ENCODE measurements around the gene GRAMD1B.
"Not testable (repeated sequence)": the region's sequence is repeated elsewhere in the genome, so short reads cannot be mapped to it uniquely, and the experiment has no call there.

The GRAMD1B gene

DNA sequence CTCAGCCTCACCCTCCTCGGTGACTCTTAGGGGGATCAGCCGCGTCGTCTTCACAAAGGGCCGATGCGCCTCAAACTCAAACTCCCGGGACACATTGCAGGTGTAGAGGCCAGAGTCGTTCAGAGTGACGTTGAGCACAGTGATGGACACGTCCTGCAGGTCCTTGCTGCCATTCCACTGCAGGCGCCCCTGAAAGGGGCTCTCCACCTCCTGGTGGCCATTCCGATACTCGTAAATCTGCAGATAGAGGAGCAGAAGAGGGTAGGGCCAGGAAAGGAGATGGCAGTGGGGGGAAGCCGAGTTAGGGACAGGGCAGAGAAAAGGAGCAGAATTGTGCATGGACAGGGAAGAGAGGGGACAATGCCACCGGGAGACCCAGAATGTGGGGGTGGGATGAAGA, 212.4 kb downstream of the GRAMD1B start:
- FAIRE-seq (no peak), DNase-seq (ENCODE audit: insufficient read length, low spot score) (no peak)

GRCh38 chr11:123645286-123645975, 215.4 kb downstream of the GRAMD1B start:
- no peak for TF ChIP-seq POLR2A (IDR thresholded peaks at IDR 0.05; ENCODE audit: low read depth, low read length)
- FAIRE-seq (no peak), DNase-seq (ENCODE audit: insufficient read length, low spot score) (no peak)

More for the DNA sequence above, 212.4 kb downstream of the GRAMD1B start:
- no peak for TF ChIP-seq POLR2A (IDR thresholded peaks at IDR 0.05; ENCODE audit: low read depth, low read length)

DNA sequence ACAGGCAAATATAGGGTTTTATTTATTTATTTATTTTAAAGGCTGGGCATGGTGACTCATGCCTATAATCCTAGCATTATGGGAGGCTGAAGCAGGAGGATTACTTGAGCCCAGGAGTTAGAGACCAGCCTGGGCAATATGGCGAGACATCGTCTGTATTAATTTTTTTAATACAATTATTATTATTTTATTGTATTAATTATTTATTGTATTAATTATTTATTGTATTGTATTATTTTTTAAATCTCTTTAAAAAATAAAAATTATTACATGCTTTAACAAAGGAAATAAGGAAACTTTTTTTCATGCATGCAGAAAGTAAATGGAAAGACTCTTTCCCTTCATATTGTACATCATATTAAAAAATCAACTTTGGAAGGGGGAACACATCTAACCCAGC, 220.8 kb downstream of the GRAMD1B start:
- DNase-seq (ENCODE audit: insufficient read length, low spot score) = no peak
- FAIRE-seq = no peak
- TF ChIP-seq POLR2A (IDR thresholded peaks at IDR 0.05; ENCODE audit: low read depth, low read length) = no peak

DNA sequence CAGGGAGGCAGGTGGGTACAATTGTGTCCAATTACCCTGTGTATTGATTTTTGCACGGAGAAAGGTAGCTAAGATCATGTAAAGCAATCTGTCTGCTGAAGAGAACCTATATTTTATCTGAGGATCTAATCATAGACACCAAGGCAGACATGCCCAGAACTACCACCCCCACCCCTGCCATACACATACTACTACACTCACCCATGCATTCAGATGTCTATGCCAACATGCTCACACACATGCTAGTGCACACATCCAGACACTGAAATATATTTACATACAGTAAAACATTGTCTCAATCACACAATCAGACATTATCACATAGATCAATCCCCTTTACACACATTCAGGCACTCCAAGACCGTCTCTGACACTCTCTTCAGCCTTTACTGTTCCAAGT, 222.5 kb downstream of the GRAMD1B start:
- FAIRE-seq (no peak), DNase-seq (ENCODE audit: insufficient read length, low spot score) (no peak)

DNA sequence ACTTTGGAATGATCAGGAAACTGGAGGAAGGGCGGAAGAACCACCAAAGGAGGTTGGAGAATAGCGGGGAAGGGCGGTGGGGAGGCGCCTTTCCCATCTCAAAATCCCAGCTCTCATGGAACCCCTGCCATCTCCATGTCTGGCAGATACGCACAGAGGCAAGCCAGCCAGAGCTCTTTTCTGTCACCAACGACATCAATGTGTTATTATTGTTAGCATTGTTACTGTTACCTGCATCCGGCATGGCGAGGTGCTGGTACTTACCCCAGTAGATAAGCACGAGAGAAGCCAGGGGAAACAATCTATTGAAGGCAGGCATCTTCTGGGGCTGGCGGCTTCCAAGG, 223.4 kb downstream of the GRAMD1B start:
- no peak for TF ChIP-seq POLR2A (IDR thresholded peaks at IDR 0.05; ENCODE audit: low read depth, low read length)
- no peak for FAIRE-seq
- no peak for DNase-seq (ENCODE audit: insufficient read length, low spot score)

More for the DNA sequence above, 222.5 kb downstream of the GRAMD1B start:
- no peak for TF ChIP-seq POLR2A (IDR thresholded peaks at IDR 0.05; ENCODE audit: low read depth, low read length)

DNA sequence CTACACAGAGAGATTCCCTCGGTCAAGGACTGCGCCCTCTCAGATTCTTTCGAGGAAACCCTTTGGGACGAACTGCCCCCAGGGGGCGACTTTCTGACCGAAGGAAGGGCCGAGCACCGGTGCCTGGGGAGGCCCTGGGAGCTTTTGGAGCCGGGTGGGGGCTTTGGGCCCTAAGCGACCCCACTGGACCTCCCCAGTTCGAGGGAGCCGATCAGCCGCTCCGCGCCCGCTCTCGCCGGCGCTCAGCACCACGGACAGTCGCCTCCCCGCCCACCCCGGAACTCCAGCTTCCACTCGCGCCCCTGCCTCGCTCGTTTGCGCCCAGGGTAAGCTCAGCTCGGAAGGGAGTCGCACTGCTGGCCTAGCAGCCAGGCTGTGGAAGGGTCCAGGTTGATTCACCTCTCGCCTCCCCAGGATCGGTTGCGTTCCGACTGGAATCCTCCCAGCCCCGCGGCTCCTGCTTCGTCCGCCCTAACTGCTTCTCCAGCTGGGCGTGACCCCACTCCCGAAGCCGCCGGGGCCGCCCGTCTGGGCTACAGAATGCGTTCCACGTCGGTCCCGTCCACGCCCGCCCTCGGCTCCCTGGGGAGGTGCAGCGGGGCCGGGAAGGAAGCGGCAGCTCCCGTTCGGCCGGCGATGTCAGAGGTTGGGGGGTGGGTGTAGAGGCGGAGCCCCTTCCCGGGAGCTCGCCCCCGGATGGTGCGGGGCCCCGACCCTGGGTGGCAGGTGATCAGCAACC, 223.9 kb downstream of the GRAMD1B start:
- no peak for TF ChIP-seq POLR2A (IDR thresholded peaks at IDR 0.05; ENCODE audit: low read depth, low read length)
- DNase-seq (ENCODE audit: insufficient read length, low spot score) (no peak), FAIRE-seq (no peak)

GRCh38 chr11:123654566-123655081, 224.6 kb downstream of the GRAMD1B start, which contains the start of gene SCN3B:
SCN3B (minus strand) TSS chr11:123654624; CDS start chr11:123653801, 823 bp downstream.
- peak; percentile 30 for DNase-seq (ENCODE audit: insufficient read length, low spot score)
- no peak for TF ChIP-seq POLR2A (IDR thresholded peaks at IDR 0.05; ENCODE audit: low read depth, low read length)

GRCh38 chr11:123659311-123659710, 229.2 kb downstream of the GRAMD1B start:
- no peak for DNase-seq (ENCODE audit: insufficient read length, low spot score)
- FAIRE-seq = no peak
- TF ChIP-seq POLR2A (IDR thresholded peaks at IDR 0.05; ENCODE audit: low read depth, low read length) = no peak

More at GRCh38 chr11:123654566-123655081, 224.6 kb downstream of the GRAMD1B start, which contains the start of gene SCN3B:
- FAIRE-seq = no peak

DNA sequence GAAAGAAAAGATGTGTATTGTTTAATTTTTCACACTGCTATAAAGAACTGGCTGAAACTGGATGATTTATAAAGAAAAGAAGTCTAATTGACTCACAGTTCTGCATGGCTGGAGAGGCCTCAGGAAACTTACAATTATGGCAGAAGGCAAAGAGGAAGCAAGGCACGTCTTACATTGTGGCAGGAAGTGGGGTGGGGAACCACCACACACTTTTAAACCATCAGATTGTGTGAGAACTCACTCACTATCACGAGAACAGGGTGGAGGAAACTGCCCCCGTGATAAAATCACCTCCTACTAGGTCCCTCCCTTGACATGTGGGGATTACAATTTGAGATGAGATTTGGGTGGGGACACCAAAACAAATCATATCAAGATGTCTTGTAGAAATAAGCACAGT, 229.9 kb downstream of the GRAMD1B start:
- not testable (repeated sequence) for DNase-seq (ENCODE audit: insufficient read length, low spot score); FAIRE-seq

- no peak for TF ChIP-seq POLR2A (IDR thresholded peaks at IDR 0.05; ENCODE audit: low read depth, low read length)
These were observed 235.2 kb downstream of the GRAMD1B start for GRCh38 chr11:123665306-123665705.

DNA sequence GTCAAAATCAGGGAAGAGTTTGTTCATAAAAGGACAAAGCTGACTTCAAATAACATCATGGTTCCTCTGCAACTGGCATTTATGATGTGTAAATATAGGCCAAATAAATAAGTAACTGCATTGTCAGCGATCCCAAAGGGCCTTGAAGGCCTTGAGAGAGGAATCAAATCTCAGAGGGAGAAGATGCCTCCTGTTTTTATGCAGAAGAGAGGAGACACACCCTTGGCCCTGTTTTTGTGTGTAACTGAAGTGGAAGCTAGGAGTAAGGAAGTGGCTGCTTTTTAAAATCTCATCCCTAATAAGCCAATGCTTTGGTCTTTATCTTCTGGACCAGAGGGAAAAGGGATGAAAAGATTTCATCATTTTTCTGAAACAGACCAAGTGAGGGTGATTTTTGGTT, 240.0 kb downstream of the GRAMD1B start:
- no peak for DNase-seq (ENCODE audit: insufficient read length, low spot score)
- TF ChIP-seq POLR2A (IDR thresholded peaks at IDR 0.05; ENCODE audit: low read depth, low read length) = no peak
- no peak for FAIRE-seq

More at GRCh38 chr11:123665306-123665705, 235.2 kb downstream of the GRAMD1B start:
- FAIRE-seq (no peak), DNase-seq (ENCODE audit: insufficient read length, low spot score) (no peak)

DNA sequence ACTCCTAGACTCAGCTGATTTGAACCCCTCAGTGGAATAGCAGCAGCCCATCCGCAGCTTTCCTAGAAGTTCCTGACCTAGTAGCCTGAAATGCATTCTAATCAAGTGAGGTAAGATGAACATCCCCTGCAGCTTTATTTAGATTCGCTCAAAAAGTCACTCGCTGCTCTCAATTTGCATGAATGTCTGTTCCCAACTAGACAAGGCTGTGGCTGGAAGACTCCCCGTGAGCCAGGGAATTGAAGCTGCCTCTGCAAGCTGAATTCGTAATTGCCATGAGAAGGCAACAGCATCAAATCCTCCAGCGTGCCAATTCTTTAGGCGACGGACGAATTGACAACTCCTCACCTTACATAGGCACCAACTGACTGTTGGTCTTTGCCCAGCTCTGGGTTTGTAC, 241.5 kb downstream of the GRAMD1B start:
- TF ChIP-seq POLR2A (IDR thresholded peaks at IDR 0.05; ENCODE audit: low read depth, low read length) = no peak
- FAIRE-seq (no peak), DNase-seq (ENCODE audit: insufficient read length, low spot score) (no peak)

DNA sequence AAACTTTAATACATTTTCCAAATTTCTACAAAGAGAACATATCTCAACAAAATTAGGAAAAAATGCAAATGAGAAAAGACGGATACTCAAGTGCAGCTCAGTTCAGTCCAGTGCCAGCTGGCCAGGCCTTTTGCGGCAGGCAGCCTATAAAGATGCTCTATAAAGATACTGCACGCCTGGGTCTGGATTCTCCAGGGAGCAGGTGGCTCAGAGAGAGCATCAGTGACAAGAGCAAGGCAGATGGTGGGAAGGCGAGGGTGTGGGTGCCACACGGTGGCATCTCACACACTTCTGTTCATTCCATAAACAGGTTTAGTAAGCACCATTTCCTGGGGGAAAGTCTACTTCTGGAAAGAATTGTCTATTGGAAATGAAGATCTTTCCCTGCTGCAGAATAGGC, 242.5 kb downstream of the GRAMD1B start:
- FAIRE-seq = no peak
- no peak for DNase-seq (ENCODE audit: insufficient read length, low spot score)
- no peak for TF ChIP-seq POLR2A (IDR thresholded peaks at IDR 0.05; ENCODE audit: low read depth, low read length)

DNA sequence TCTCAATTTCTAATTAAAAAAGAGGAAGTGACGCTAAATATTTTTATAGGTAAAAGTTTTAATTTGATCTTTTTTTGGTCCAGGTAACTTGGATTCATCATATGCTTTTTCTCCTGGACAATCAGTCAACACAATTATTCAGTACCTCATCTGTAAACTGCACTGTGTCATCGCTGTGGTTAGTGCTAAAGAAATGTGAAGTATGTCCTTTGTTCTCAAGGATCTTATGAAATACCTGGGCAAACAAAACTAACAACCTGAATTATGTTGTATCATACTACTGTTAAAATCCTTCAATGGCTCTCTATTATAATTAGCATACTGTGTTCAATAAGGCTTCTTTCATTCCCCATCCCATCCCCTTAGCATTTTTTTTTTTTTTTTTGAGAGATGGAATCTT, 244.2 kb downstream of the GRAMD1B start:
- FAIRE-seq = no peak

More for the DNA sequence above, 244.2 kb downstream of the GRAMD1B start:
- TF ChIP-seq POLR2A (IDR thresholded peaks at IDR 0.05; ENCODE audit: low read depth, low read length) = no peak
- DNase-seq (ENCODE audit: insufficient read length, low spot score) = no peak
